Measurements from ENCODE around the gene ATOX1.

- TF ChIP-seq POLR2A (IDR thresholded peaks at IDR 0.05; ENCODE audit: low read depth, low read length) (no peak), PAX5 (IDR thresholded peaks at IDR 0.05; ENCODE audit: insufficient read depth, low read length, severe bottlenecking) (no peak), POU2F2 (IDR thresholded peaks at IDR 0.05; ENCODE audit: low read depth, low read length) (no peak)
These were observed 49.2 kb downstream of the ATOX1 start for GRCh38 chr5:151709109-151709735.
